Activated naive CD4-positive, alpha-beta T cell treated with anti-CD3 and anti-CD28 coated beads for 36 hours (primary cell): ENCODE results near the gene SDE2. TPM values are rescaled to one million over a fixed set of nuclear protein-coding genes. Genes with fewer than 3 reads are reported as not detected.
A peak's percentile ranks its signal among the peaks of the same experiment; 100 is the strongest.
"Not testable (repeated sequence)": the region's sequence is repeated elsewhere in the genome, so short reads cannot be mapped to it uniquely, and the experiment has no call there.

ENCODE experiments used
- CTCF ChIA-PET: fragments of 350-600 bp; sonication (Branson Sonifier 250); formaldehyde crosslinking; loops from one replicate; lab custom pipeline; 2021; ENCODE audit warnings: antibody characterized with exemption; lab: Charles Lee
- DNase-seq: peaks from one replicate; pipeline ENCODE4 v3.0.0-alpha.2; 2020
- H3K27ac Mint-ChIP-seq: one replicate; pipeline ENCODE4 v1.8.0; 2021; ENCODE audit warnings: mild to moderate bottlenecking, mixed read lengths
- H3K27me3 Mint-ChIP-seq: one replicate; pipeline ENCODE4 v1.8.0; 2021; ENCODE audit warnings: low read depth, mixed read lengths
- H3K36me3 Mint-ChIP-seq: one replicate; pipeline ENCODE4 v1.8.0; 2021; ENCODE audit warnings: low read depth, mixed read lengths
- H3K4me1 Mint-ChIP-seq: one replicate; pipeline ENCODE4 v1.8.0; 2021; ENCODE audit warnings: low read depth, mixed read lengths
- H3K4me3 Mint-ChIP-seq: one replicate; pipeline ENCODE4 v1.8.0; 2021; ENCODE audit warnings: mild to moderate bottlenecking, moderate library complexity, mixed read lengths
- H3K9me3 Mint-ChIP-seq: one replicate; pipeline ENCODE4 v1.8.0; 2021; ENCODE audit warnings: mixed read lengths
- intact Hi-C: fragments of 100-400 bp; cut with micrococcal nuclease; formaldehyde crosslinking; loops from one replicate; pipeline ENCODE4 v1.15.1; 2023
- total RNA-seq, 2 experiments: library from RNA; stranded (reverse); gene quantifications; one replicate each; pipeline ENCODE4 v1.2.3, GENCODE V29; 2021

The SDE2 gene
- total RNA-seq, 2 experiments from 2014 or later: 15.3 to 16.5 TPM

DNA sequence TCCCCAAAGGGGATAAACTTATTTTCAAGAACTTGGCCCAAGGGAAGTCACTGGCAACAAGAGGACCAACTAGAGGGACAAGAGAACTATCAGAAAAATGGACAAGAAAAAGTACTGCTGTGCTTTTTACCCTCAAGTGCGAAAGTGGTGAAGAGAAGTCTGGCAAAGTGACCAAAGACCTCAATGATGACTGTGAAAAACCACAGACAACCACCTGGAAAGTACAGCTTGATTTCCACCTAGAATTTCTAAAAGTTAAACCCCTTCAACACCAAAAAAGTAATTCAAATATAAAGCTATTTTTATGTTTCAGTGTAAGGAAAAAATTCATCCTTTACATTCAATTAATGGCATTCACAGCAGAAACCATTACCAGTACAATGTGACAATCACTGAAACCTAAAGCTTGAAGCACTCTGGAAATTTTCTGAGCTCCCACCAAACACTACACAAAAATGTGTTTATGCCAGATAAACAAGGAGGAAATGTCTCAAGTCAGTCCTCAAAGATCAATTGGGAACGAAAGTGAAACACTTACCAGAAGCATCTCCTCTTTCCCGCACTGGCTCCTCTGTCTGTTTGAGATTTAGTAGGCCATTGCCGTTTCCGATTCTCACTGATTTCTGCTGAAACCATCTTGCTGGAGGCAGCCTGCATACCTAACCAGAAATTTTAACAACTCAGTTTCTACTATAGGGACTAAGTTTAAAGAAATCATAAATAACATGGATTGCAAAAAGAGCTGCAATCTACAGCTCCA lies 8.3 kb downstream of the SDE2 start:
- Mint-ChIP-seq H3K27me3 (no peaks in the 10 kb centered on the region), H3K9me3 (no peaks in the 10 kb centered on the region), H3K4me1 (peaks cover 33% of the 10 kb centered on the region), H3K4me3 (no peak overlapping the region), H3K27ac (peak overlapping the region; percentile 73), H3K36me3 (peaks cover 36% of the 10 kb centered on the region)
- no peak for DNase-seq
- intact Hi-C loops: no loop called here
- CTCF ChIA-PET: interaction anchor here (0.6 to 1.4 kb wide), 5 partner anchors 9 to 74 kb away, joined by 3 to 6 read pairs (median 3); partner anchors contain the start of gene SDE2

DNA sequence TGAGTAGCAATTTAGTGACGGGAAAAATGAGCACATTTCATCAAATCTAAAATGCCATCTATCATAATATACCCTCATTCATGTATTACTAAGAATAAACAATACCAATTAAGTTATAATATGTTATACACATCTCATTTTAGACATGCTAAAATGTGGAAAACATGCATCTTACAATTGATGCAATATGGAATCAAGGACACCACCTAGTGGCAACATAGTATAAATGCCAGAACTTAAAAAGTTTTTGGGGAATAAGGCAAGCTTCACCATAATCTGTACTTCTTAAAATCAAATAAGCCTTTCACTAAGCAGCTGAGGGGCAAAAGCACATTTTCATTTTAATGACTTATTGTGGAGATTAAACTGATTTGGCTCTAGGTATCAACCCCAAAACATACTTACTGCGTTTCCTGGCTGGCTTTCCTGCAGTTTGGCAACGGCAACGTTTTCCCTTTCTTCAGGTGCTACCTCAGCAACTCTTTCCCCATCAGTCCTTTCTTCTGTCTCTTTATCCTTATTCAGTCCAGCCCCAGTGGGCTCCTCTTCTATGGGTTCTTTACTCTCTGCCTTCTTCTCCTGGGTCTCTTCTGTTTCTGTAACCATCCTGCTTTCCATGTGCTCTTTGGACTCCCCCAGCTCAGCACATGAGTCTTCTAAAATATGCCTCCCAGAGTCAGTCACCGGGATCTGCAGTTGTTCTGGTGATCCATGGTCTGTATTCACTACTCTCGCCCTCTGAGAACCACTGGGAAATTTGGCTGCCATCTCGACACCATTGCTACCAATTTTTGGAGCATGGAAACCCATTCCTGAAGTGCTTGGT lies 11.4 kb downstream of the SDE2 start:
- Mint-ChIP-seq H3K27me3 (no peaks in the 10 kb centered on the region), H3K4me1 (peaks cover 30% of the 10 kb centered on the region), H3K27ac (peak overlapping the region; percentile 56), H3K9me3 (no peaks in the 10 kb centered on the region), H3K36me3 (peaks cover 47% of the 10 kb centered on the region), H3K4me3 (no peak overlapping the region)
- DNase-seq: no peak
- CTCF ChIA-PET: interaction anchor here (0.6 to 3.3 kb wide), 24 partner anchors 9 to 596 kb away, joined by 3 to 32 read pairs (median 4); no protein-coding TSS in a partner anchor
- intact Hi-C loops: loop anchor here (1.0 kb wide), 1 partner anchor 10 kb away; no protein-coding TSS in a partner anchor

DNA sequence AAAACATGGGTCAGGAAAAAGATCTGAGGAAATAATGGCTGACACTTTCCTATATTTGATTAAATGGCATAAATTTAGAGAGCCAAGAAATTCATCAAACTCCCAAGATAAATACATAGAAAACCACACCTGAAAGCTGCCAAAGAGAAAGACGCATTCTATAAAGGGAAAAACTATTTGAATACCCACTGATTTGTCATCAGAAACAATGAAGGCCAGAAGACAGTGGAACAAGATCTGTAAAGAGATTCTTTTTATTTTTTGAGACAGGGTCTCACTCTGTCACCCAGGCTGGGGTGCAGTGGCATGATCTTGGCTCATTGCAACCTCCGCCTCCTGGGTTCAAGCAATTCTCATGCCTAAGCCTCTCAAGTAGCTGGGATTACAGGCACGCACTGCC lies 17.4 kb downstream of the SDE2 start:
- Mint-ChIP-seq H3K9me3 (peaks cover 3% of the 10 kb centered on the region), H3K27me3 (no peaks in the 10 kb centered on the region), H3K4me3 (no peak overlapping the region), H3K36me3 (peaks cover 37% of the 10 kb centered on the region), H3K27ac (no peak overlapping the region), H3K4me1 (peaks cover 13% of the 10 kb centered on the region)
- CTCF ChIA-PET: interaction anchor here (1.3 to 1.4 kb wide), 2 partner anchors 49 to 507 kb away, joined by 4 read pairs; no protein-coding TSS in a partner anchor
- DNase-seq: no peak
- intact Hi-C loops: no loop called here

DNA sequence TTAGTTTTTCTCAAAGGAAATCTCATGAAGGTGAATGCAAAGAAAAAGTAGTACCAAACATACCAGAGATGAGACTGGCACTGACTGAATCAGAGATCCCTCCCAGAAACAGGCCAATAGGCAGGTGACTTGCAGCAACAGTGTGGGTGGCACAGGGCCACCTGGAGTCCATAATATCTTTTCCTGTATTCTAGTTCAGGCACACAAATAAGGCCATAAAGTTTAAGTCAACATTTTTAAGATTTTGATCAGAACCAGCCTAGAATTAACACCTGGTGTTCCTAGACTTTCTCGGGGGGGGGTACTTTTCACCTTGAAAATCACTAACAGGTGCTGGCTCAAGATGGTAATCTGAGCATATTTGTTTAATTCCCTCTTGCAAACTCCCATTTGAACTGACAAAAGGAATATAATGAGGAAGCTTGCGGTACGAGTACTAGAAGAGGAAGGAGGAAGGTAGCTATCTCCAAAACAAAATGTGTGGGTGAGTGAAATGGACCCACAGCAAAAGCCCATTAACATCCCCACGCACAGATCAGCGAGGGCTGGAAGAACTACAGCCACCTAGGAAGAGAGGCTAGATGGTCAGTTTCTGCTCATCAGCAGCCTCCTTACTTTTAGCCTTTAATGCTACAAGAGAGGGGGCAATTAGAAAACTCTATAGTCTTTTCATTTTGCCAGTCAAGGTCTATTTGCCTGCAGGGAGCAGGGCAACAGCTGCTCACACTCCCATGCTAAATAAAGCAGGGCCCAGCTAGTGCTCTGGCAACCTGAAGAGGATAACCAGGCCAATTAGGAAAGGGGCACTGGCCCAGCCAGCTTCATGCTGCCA lies 18.9 kb downstream of the SDE2 start:
- Mint-ChIP-seq H3K36me3 (peaks cover 31% of the 10 kb centered on the region), H3K9me3 (peaks cover 3% of the 10 kb centered on the region), H3K4me1 (peaks cover 7% of the 10 kb centered on the region), H3K27ac (no peak overlapping the region), H3K4me3 (no peak overlapping the region), H3K27me3 (no peaks in the 10 kb centered on the region)
- no peak for DNase-seq
- CTCF ChIA-PET: interaction anchor here (0.6 to 1.4 kb wide), 4 partner anchors 17 to 506 kb away, joined by 3 to 4 read pairs (median 4); no protein-coding TSS in a partner anchor
- intact Hi-C loops: no loop called here

DNA sequence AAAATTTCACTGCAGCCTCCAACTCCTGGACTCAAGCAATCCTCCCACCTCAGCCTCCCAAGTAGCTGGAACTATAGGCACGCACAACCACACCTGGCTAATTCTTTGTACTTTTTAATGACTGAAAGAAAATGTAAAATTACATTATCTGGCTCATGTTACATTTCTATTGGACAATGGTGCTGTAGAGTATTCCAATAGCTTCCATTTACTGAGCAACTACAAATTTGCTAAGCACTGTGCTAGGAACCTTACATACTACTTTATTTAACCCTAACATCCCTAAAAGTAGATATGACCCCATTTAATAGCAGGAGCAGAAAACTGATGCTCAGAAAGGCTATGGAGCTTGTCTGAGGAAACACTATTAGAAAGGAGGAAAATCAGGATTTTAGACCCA lies 19.7 kb downstream of the SDE2 start:
- Mint-ChIP-seq H3K4me3 (no peak overlapping the region), H3K27ac (no peak overlapping the region)

GRCh38 chr1:225977937-225978748 lies 21.0 kb downstream of the SDE2 start:
- Mint-ChIP-seq H3K27ac (no peak overlapping the region), H3K4me3 (no peak overlapping the region)

More for the DNA sequence above, 19.7 kb downstream of the SDE2 start:
- Mint-ChIP-seq H3K36me3 (peaks cover 31% of the 10 kb centered on the region), H3K27me3 (no peaks in the 10 kb centered on the region), H3K4me1 (peaks cover 7% of the 10 kb centered on the region), H3K9me3 (peaks cover 3% of the 10 kb centered on the region)
- CTCF ChIA-PET: interaction anchor here (0.6 to 1.6 kb wide), 5 partner anchors 8 to 325 kb away, joined by 3 to 7 read pairs (median 4); no protein-coding TSS in a partner anchor
- DNase-seq: no peak
- intact Hi-C loops: loop anchor here (5.0 kb wide), 1 partner anchor 143 kb away; no protein-coding TSS in a partner anchor

GRCh38 chr1:225975146-225975545 lies 24.0 kb downstream of the SDE2 start:
- intact Hi-C loops: loop anchor here (5.0 kb wide), 1 partner anchor 147 kb away; no protein-coding TSS in a partner anchor
- not testable (repeated sequence) for H3K4me3 Mint-ChIP-seq, H3K9me3 Mint-ChIP-seq, H3K4me1 Mint-ChIP-seq, H3K27ac Mint-ChIP-seq, DNase-seq, H3K27me3 Mint-ChIP-seq, H3K36me3 Mint-ChIP-seq
- CTCF ChIA-PET: interaction anchor here (0.7 to 2.9 kb wide), 14 partner anchors 11 to 502 kb away, joined by 3 to 19 read pairs (median 4); partner anchors contain the start of gene SRP9

More at GRCh38 chr1:225977937-225978748, 21.0 kb downstream of the SDE2 start:
- Mint-ChIP-seq H3K27me3 (no peaks in the 10 kb centered on the region), H3K4me1 (peaks cover 7% of the 10 kb centered on the region), H3K9me3 (peaks cover 3% of the 10 kb centered on the region), H3K36me3 (peaks cover 25% of the 10 kb centered on the region)
- CTCF ChIA-PET: interaction anchor here (1.4 to 1.6 kb wide), 2 partner anchors 15 to 503 kb away, joined by 4 to 5 read pairs; no protein-coding TSS in a partner anchor
- no peak for DNase-seq
- intact Hi-C loops: loop anchor here (2.0 to 5.0 kb wide), 3 partner anchors 144 to 325 kb away; partner anchors contain the start of genes ENAH and SRP9

- Mint-ChIP-seq H3K4me1 (peaks cover 4% of the 10 kb centered on the region), H3K27ac (no peak overlapping the region), H3K4me3 (no peak overlapping the region), H3K27me3 (no peaks in the 10 kb centered on the region), H3K9me3 (no peaks in the 10 kb centered on the region), H3K36me3 (peaks cover 3% of the 10 kb centered on the region)
- CTCF ChIA-PET: interaction anchor here (0.6 to 3.1 kb wide), 12 partner anchors 12 to 555 kb away, joined by 3 to 19 read pairs (median 8); partner anchors contain the start of gene SRP9
- intact Hi-C loops: no loop called here
- DNase-seq: no peak
Measured at GRCh38 chr1:225974454-225974853, 24.7 kb downstream of the SDE2 start.

GRCh38 chr1:225973158-225973557 lies 26.0 kb downstream of the SDE2 start:
- CTCF ChIA-PET: interaction anchor here (0.7 to 3.1 kb wide), 5 partner anchors 10 to 553 kb away, joined by 3 to 19 read pairs (median 6); no protein-coding TSS in a partner anchor
- Mint-ChIP-seq H3K4me1 (peaks cover 4% of the 10 kb centered on the region), H3K27ac (no peak overlapping the region), H3K27me3 (no peaks in the 10 kb centered on the region), H3K9me3 (no peaks in the 10 kb centered on the region), H3K4me3 (no peak overlapping the region), H3K36me3 (peaks cover 1% of the 10 kb centered on the region)
- no peak for DNase-seq
- intact Hi-C loops: no loop called here

GRCh38 chr1:225972344-225973152 lies 26.6 kb downstream of the SDE2 start:
- peaks cover 4% of the 10 kb centered on the region for H3K4me1 Mint-ChIP-seq
- H3K27ac Mint-ChIP-seq: no peak overlapping the region
- H3K4me3 Mint-ChIP-seq: no peak overlapping the region
- no peaks in the 10 kb centered on the region for H3K9me3 Mint-ChIP-seq
- intact Hi-C loops: no loop called here
- H3K27me3 Mint-ChIP-seq: no peaks in the 10 kb centered on the region
- H3K36me3 Mint-ChIP-seq: peaks cover 1% of the 10 kb centered on the region
- CTCF ChIA-PET: interaction anchor here (0.6 to 3.1 kb wide), 5 partner anchors 10 to 497 kb away, joined by 4 to 13 read pairs (median 6); no protein-coding TSS in a partner anchor
- DNase-seq: no peak
